Suprapubic skin (tissue), 4 donors: ENCODE data around the gene GSK3A. TPM values are rescaled to one million over a fixed set of nuclear protein-coding genes. Genes with fewer than 3 reads are reported as not detected.

Experiments
- DNase-seq, 2 donors: peaks; one replicate each; pipeline ENCODE4 v3.0.0-alpha.2; 2019; ENCODE audit warnings: low spot score in 2 of 2
- H3K27ac ChIP-seq: fragments of 200-600 bp; sonication (generic); one replicate; pipeline ENCODE4 v1.5.1; 2019
- H3K27me3 ChIP-seq: fragments of 200-600 bp; sonication (generic); one replicate; pipeline ENCODE4 v1.5.1; 2019
- H3K36me3 ChIP-seq: fragments of 200-600 bp; sonication (generic); one replicate; pipeline ENCODE4 v1.5.1; 2019
- H3K4me1 ChIP-seq: fragments of 200-600 bp; sonication (generic); one replicate; pipeline ENCODE4 v1.5.1; 2019
- H3K4me3 ChIP-seq: fragments of 200-600 bp; sonication (generic); one replicate; pipeline ENCODE4 v1.5.1; 2019; ENCODE audit warnings: mild to moderate bottlenecking
- H3K9me3 ChIP-seq: fragments of 200-600 bp; sonication (generic); one replicate; pipeline ENCODE4 v1.5.1; 2019
- EP300 ChIP-seq: sonication (generic); formaldehyde crosslinking; IDR thresholded peaks from one replicate; pipeline ENCODE4 v1.6.1; 2017; ENCODE audit warnings: antibody characterized with exemption
- POLR2A ChIP-seq, 2 donors: fragments of 450-650 bp; IDR thresholded peaks; one replicate each; pipeline ENCODE4 v1.6.1; 2017; ENCODE audit warnings: antibody characterized with exemption in 2 of 2, mild to moderate bottlenecking in 2 of 2, moderate library complexity in 2 of 2
- POLR2AphosphoS5 ChIP-seq, 3 donors: sonication (generic); formaldehyde crosslinking; IDR thresholded peaks; one replicate each; pipeline ENCODE4 v1.6.1; 2017; ENCODE audit warnings: antibody characterized with exemption in 3 of 3
- WGBS: methylation state at CpG from one replicate; pipeline ENCODE4 v1.1.5; 2018; 5-methylcytosine and 5-hydroxymethylcytosine counted together
- total RNA-seq, 4 donors: library from RNA; depleted of rRNA; stranded (reverse); fragments of >200 nt; gene quantifications; one replicate each; pipeline ENCODE4 v1.1.0, GENCODE V29; 2016
- TF ChIP-seq, protein P1 (sequence below), 2 donors: fragments of 200-600 bp in 1 of 2; fragments of 450-650 bp in 1 of 2; sonication (generic) in 1 of 2; IDR thresholded peaks; one replicate each; pipeline ENCODE4 v1.5.1; 2016 to 2019; ENCODE audit warnings: antibody characterized with exemption in 2 of 2, mild to moderate bottlenecking in 1 of 2, moderate library complexity in 1 of 2

The GSK3A gene
- total RNA-seq, result 10 to 100 TPM; 24.0 to 37.3 (median 28.3) TPM

- Histone ChIP-seq H3K27ac (peak within 1 kb of the TSS; percentile 90), H3K36me3 (peaks cover 8% of the 10 kb centered on the region), H3K27me3 (no peaks in the 10 kb centered on the region), H3K4me3 (peak within 1 kb of the TSS; percentile 62), H3K9me3 (no peaks in the 10 kb centered on the region), H3K4me1 (peaks cover 67% of the 10 kb centered on the region)
- TF ChIP-seq, protein P1, sequence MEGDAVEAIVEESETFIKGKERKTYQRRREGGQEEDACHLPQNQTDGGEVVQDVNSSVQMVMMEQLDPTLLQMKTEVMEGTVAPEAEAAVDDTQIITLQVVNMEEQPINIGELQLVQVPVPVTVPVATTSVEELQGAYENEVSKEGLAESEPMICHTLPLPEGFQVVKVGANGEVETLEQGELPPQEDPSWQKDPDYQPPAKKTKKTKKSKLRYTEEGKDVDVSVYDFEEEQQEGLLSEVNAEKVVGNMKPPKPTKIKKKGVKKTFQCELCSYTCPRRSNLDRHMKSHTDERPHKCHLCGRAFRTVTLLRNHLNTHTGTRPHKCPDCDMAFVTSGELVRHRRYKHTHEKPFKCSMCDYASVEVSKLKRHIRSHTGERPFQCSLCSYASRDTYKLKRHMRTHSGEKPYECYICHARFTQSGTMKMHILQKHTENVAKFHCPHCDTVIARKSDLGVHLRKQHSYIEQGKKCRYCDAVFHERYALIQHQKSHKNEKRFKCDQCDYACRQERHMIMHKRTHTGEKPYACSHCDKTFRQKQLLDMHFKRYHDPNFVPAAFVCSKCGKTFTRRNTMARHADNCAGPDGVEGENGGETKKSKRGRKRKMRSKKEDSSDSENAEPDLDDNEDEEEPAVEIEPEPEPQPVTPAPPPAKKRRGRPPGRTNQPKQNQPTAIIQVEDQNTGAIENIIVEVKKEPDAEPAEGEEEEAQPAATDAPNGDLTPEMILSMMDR (IDR thresholded peaks at IDR 0.05), result no peak
- TF ChIP-seq POLR2A (IDR thresholded peaks at IDR 0.05), result peak in 1 of 2 donors; percentile 89
- TF ChIP-seq POLR2AphosphoS5 (IDR thresholded peaks at IDR 0.05), result peak; percentile 2 to 85 (median 28)
- no peak for TF ChIP-seq EP300
- peak; percentile 99 for DNase-seq
- WGBS, result 0% methylated on average over 38 of the region's 76 CpGs
Observed at GRCh38 chr19:42242512-42243409, at the start of gene GSK3A. Gene GSK3A, minus strand, starts transcription at chr19:42242602. Its CDS starts 137 bp downstream, at chr19:42242465.

GRCh38 chr19:42291435-42291810, 49.0 kb upstream of the GSK3A start:
- H3K27me3 ChIP-seq, result no peaks in the 10 kb centered on the region
- no peak for TF ChIP-seq POLR2AphosphoS5 (IDR thresholded peaks at IDR 0.05)
- no peak for TF ChIP-seq EP300
- TF ChIP-seq, protein P1 (IDR thresholded peaks at IDR 0.05), result no peak
- TF ChIP-seq POLR2A (IDR thresholded peaks at IDR 0.05), result no peak
- no peaks in the 10 kb centered on the region for H3K9me3 ChIP-seq
- no peak for DNase-seq
- peaks cover 15% of the 10 kb centered on the region for H3K4me1 ChIP-seq
- WGBS, result 45% methylated on average over 8 of the region's 9 CpGs
- H3K4me3 ChIP-seq, result no peak overlapping the region
- H3K36me3 ChIP-seq, result peaks cover 89% of the 10 kb centered on the region
- H3K27ac ChIP-seq, result no peak overlapping the region

GRCh38 chr19:42290523-42291434, 48.4 kb upstream of the GSK3A start:
- peaks cover 20% of the 10 kb centered on the region for H3K4me1 ChIP-seq
- DNase-seq, result peak in 1 of 2 donors; percentile 66
- H3K27me3 ChIP-seq, result no peaks in the 10 kb centered on the region
- no peak overlapping the region for H3K27ac ChIP-seq
- no peak overlapping the region for H3K4me3 ChIP-seq
- WGBS, result 80% methylated on average over 24 of the region's 31 CpGs
- H3K9me3 ChIP-seq, result no peaks in the 10 kb centered on the region
- H3K36me3 ChIP-seq, result peaks cover 89% of the 10 kb centered on the region
- no peak for TF ChIP-seq EP300
- no peak for TF ChIP-seq POLR2AphosphoS5 (IDR thresholded peaks at IDR 0.05)
- TF ChIP-seq, protein P1 (IDR thresholded peaks at IDR 0.05), result peak; percentile 31 to 40

- 74% methylated on average over 13 of the region's 13 CpGs for WGBS
- no peak for DNase-seq
- Histone ChIP-seq H3K4me3 (no peak overlapping the region), H3K27me3 (no peaks in the 10 kb centered on the region), H3K9me3 (no peaks in the 10 kb centered on the region), H3K4me1 (peaks cover 24% of the 10 kb centered on the region), H3K27ac (no peak overlapping the region), H3K36me3 (peaks cover 86% of the 10 kb centered on the region)
- TF ChIP-seq, protein P1 (IDR thresholded peaks at IDR 0.05), result no peak
- no peak for TF ChIP-seq POLR2AphosphoS5 (IDR thresholded peaks at IDR 0.05)
- no peak for TF ChIP-seq EP300
- TF ChIP-seq POLR2A (IDR thresholded peaks at IDR 0.05), result no peak
Observed at GRCh38 chr19:42290136-42290522, 47.7 kb upstream of the GSK3A start.
